ENCODE results near the gene DHRSX. TPM values are rescaled to one million over a fixed set of nuclear protein-coding genes. Genes with fewer than 3 reads are reported as not detected.
"Not testable (repeated sequence)": the region's sequence is repeated elsewhere in the genome, so short reads cannot be mapped to it uniquely, and the experiment has no call there.

Gene DHRSX
- polyA plus RNA-seq, 10 donors: 10.2 to 14.4 (median 12.9) TPM

- DNase-seq: no peak
Observed at GRCh38 chrX:2478546-2479419, 22.0 kb downstream of the DHRSX start.

GRCh38 chrX:2477313-2477712 lies 23.5 kb downstream of the DHRSX start:
- DNase-seq: not testable (repeated sequence)

- DNase-seq: no peak
Observed at GRCh38 chrX:2474963-2475726, 25.6 kb downstream of the DHRSX start.

- DNase-seq: no peak
Observed at GRCh38 chrX:2474280-2474962, 26.4 kb downstream of the DHRSX start.

GRCh38 chrX:2473064-2473463 lies 27.7 kb downstream of the DHRSX start:
- not testable (repeated sequence) for DNase-seq

- no peak for DNase-seq
Observed at GRCh38 chrX:2471641-2472040, 29.1 kb downstream of the DHRSX start.

- DNase-seq: not testable (repeated sequence)
Observed at GRCh38 chrX:2471126-2471525, 29.6 kb downstream of the DHRSX start.

- DNase-seq: not testable (repeated sequence)
Observed at GRCh38 chrX:2469852-2470251, 30.9 kb downstream of the DHRSX start.

- no peak for DNase-seq
Observed at GRCh38 chrX:2469196-2469685, 31.5 kb downstream of the DHRSX start.

GRCh38 chrX:2468261-2469195 lies 32.2 kb downstream of the DHRSX start:
- no peak for DNase-seq

GRCh38 chrX:2466876-2467656 lies 33.7 kb downstream of the DHRSX start:
- no peak for DNase-seq

GRCh38 chrX:2464677-2465166 lies 36.1 kb downstream of the DHRSX start:
- DNase-seq: no peak

- no peak for DNase-seq
Observed at GRCh38 chrX:2463973-2464676, 36.7 kb downstream of the DHRSX start.

- DNase-seq: peak in 1 of 3 donors; percentile 44
Observed at GRCh38 chrX:2463481-2463880, 37.3 kb downstream of the DHRSX start.

- DNase-seq: no peak
Observed at GRCh38 chrX:2462780-2463179, 38.0 kb downstream of the DHRSX start.

- no peak for DNase-seq
Observed at GRCh38 chrX:2462074-2462473, 38.7 kb downstream of the DHRSX start.

- no peak for DNase-seq
Observed at GRCh38 chrX:2461711-2462016, 39.1 kb downstream of the DHRSX start.

GRCh38 chrX:2460821-2461710 lies 39.7 kb downstream of the DHRSX start:
- not testable (repeated sequence) for DNase-seq

All from muscle of back (tissue), 11 donors.